ENCODE results near the gene KRT31. TPM values are rescaled to one million over a fixed set of nuclear protein-coding genes. Genes with fewer than 3 reads are reported as not detected.
"Not testable (repeated sequence)": the region's sequence is repeated elsewhere in the genome, so short reads cannot be mapped to it uniquely, and the experiment has no call there.

KRT31 gene
- total and polyA plus RNA-seq, 2 donors (not counting 1 experiment from before 2014, with no cell fraction given) = not detected

DNA sequence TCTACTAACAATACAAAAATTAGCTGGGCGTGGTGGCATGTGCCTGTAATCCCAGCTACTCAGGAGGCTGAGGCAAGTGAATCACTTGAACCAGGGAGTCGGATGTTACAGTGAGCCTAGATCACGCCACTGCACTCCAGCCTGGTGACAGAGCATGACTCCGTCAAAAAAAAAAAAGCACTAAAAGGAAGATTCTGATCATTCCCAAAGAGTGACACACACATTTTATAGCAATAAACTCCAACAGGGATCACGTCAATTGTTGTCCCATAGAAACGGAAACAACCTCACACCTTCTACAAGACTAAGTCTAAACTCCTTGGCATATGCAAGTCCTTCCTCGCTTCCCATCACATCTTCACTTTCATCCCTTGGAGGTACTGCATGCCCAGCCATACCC lies 17.3 kb downstream of the KRT31 start:
- H3K4me3 Mint-ChIP-seq; H2AFZ ChIP-seq (ENCODE audit: insufficient read depth, low read depth, low read length, poor library complexity, severe bottlenecking); CTCF ChIA-PET; H3K27me3 ChIP-seq (replicated peaks in 1 of 4; ENCODE audit: control extremely low read depth in 1 of 4, control insufficient read depth in 3 of 4, insufficient read depth in 4 of 4, low read length in 3 of 4); H3K27ac Mint-ChIP-seq; H3K36me3 ChIP-seq (replicated peaks in 1 of 2; ENCODE audit: control extremely low read depth in 1 of 2, control insufficient read depth in 1 of 2, extremely low read depth in 1 of 2, insufficient read depth in 2 of 2, low read length in 1 of 2); H4K20me1 ChIP-seq (ENCODE audit: control insufficient read depth, insufficient read depth, low read length, poor library complexity, severe bottlenecking); H3K9me3 Mint-ChIP-seq (ENCODE audit: insufficient read depth); H3K79me2 ChIP-seq (ENCODE audit: control insufficient read depth, insufficient read depth, low read length); H3K27ac ChIP-seq (ENCODE audit: low read length in 2 of 2); POLR2A ChIA-PET; DNase-seq; ATAC-seq (ENCODE audit: low read depth); H3K4me1 ChIP-seq (ENCODE audit: control insufficient read depth in 2 of 2, insufficient read depth in 2 of 2, low read length in 2 of 2); H3K4me3 ChIP-seq (ENCODE audit: control extremely low read depth in 1 of 5, extremely low read depth in 1 of 5, insufficient read depth in 1 of 5, low read depth in 2 of 5, low read length in 4 of 5); H3K4me2 ChIP-seq (replicated peaks; ENCODE audit: low read depth, low read length, poor library complexity, severe bottlenecking); H3K9me3 ChIP-seq (ENCODE audit: control extremely low read depth in 1 of 3, control insufficient read depth in 2 of 3, insufficient read depth in 1 of 3, low read length in 2 of 3); H3K9ac ChIP-seq (ENCODE audit: low read length); H3K4me1 Mint-ChIP-seq; intact Hi-C loops (cut with micrococcal nuclease): not testable (repeated sequence)
- WGBS (ENCODE audit: insufficient coverage) = 96% methylated on average over 7 of the region's 7 CpGs
- H3K27me3 Mint-ChIP-seq = peaks cover 14% of the 10 kb centered on the region

DNA sequence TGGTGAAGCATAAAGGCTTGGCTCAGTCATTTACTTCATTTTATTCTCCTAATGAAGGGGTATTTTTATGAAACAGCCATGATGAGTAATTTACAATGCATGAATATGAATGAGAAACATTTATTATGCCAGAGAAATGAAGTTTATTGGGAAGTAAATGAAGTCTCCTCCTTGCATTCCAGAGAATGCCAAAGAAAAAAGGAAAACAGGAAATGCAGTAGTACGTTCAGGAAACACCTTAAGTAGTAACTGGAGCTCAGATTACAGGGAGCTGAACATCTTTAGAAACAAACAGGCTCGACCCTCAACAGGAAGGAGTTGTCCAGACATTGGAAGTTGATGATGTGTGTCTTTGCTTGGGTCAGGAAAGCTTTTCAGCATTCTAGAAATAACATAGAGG lies 19.9 kb downstream of the KRT31 start:
- 22% methylated on average over 2 of the region's 2 CpGs for WGBS (ENCODE audit: insufficient coverage)
- Histone ChIP-seq H3K27ac (ENCODE audit: low read length in 2 of 2) (no peak overlapping the region), H3K4me1 (ENCODE audit: control insufficient read depth in 2 of 2, insufficient read depth in 2 of 2, low read length in 2 of 2) (no peaks in the 10 kb centered on the region), H3K9me3 (ENCODE audit: control extremely low read depth in 1 of 3, control insufficient read depth in 2 of 3, insufficient read depth in 1 of 3, low read length in 2 of 3) (peaks cover 0 to 2% (median 0%) of the 10 kb centered on the region in 3 donors), H3K27me3 (replicated peaks in 1 of 4; ENCODE audit: control extremely low read depth in 1 of 4, control insufficient read depth in 3 of 4, insufficient read depth in 4 of 4, low read length in 3 of 4) (peaks cover 0 to 9% (median 2%) of the 10 kb centered on the region in 4 experiments), H3K36me3 (replicated peaks in 1 of 2; ENCODE audit: control extremely low read depth in 1 of 2, control insufficient read depth in 1 of 2, extremely low read depth in 1 of 2, insufficient read depth in 2 of 2, low read length in 1 of 2) (no peaks in the 10 kb centered on the region), H3K4me3 (ENCODE audit: control extremely low read depth in 1 of 5, extremely low read depth in 1 of 5, insufficient read depth in 1 of 5, low read depth in 2 of 5, low read length in 4 of 5) (no peak overlapping the region), H4K20me1 (ENCODE audit: control insufficient read depth, insufficient read depth, low read length, poor library complexity, severe bottlenecking) (no peaks in the 10 kb centered on the region), H3K9ac (ENCODE audit: low read length) (no peak overlapping the region), H3K4me2 (replicated peaks; ENCODE audit: low read depth, low read length, poor library complexity, severe bottlenecking) (no peak overlapping the region), H3K79me2 (ENCODE audit: control insufficient read depth, insufficient read depth, low read length) (no peaks in the 10 kb centered on the region), H2AFZ (ENCODE audit: insufficient read depth, low read depth, low read length, poor library complexity, severe bottlenecking) (no peak overlapping the region)
- no peak overlapping the region for H3K27ac Mint-ChIP-seq
- ChIA-PET CTCF (no interaction called here), POLR2A (no interaction called here)
- no peaks in the 10 kb centered on the region for H3K4me1 Mint-ChIP-seq
- no peak for TF ChIP-seq EZH2 (IDR thresholded peaks at IDR 0.05; ENCODE audit: borderline replicate concordance, insufficient read depth, low read depth, low read length, poor library complexity, severe bottlenecking)
- TF ChIP-seq CTCF (IDR thresholded peaks at IDR 0.05) = no peak
- intact Hi-C loops (cut with micrococcal nuclease) = no loop called here
- peaks cover 22% of the 10 kb centered on the region for H3K27me3 Mint-ChIP-seq
- ATAC-seq (ENCODE audit: low read depth) (no peak), DNase-seq (no peak)
- H3K4me3 Mint-ChIP-seq = no peak overlapping the region
- H3K9me3 Mint-ChIP-seq (ENCODE audit: insufficient read depth) = no peaks in the 10 kb centered on the region

Measured in B cell (primary cell).